GM12892 (cell line): ENCODE data around the gene NXPE1.

ENCODE experiments used
- POLR2AphosphoS5 ChIP-seq: IDR thresholded peaks from 2 replicates; pipeline ENCODE4 v1.6.1; 2011; ENCODE audit warnings: low read depth, low read length, control low read depth
- TAF1 ChIP-seq: IDR thresholded peaks from 2 replicates; pipeline ENCODE4 v1.6.1; 2011; ENCODE audit warnings: low read depth, mild to moderate bottlenecking, control low read depth, low read length, borderline replicate concordance

- TF ChIP-seq TAF1 = no peak
- no peak for TF ChIP-seq POLR2AphosphoS5
These were observed 75.8 kb downstream of the NXPE1 start for GRCh38 chr11:114483929-114484328.
